Mesothelial cell of epicardium (in vitro differentiated cells): ENCODE data around the gene GRB10. TPM values are rescaled to one million over a fixed set of nuclear protein-coding genes. Genes with fewer than 3 reads are reported as not detected.

Experiments
- DNase-seq, 2 experiments: peaks; one replicate each; pipeline ENCODE4 v3.0.0; 2021; ENCODE audit warnings: low spot score in 2 of 2; ENCODE audit not compliant: unreplicated experiment in 2 of 2
- H3K27ac Mint-ChIP-seq: 2 replicates; pipeline ENCODE4 v1.8.0; 2021; ENCODE audit warnings: mixed read lengths
- H3K27me3 Mint-ChIP-seq: 2 replicates; pipeline ENCODE4 v1.8.0; 2021; ENCODE audit warnings: low read depth, mixed read lengths
- H3K36me3 Mint-ChIP-seq: 2 replicates; pipeline ENCODE4 v1.8.0; 2021; ENCODE audit warnings: mixed read lengths
- H3K4me1 Mint-ChIP-seq: 2 replicates; pipeline ENCODE4 v1.8.0; 2021; ENCODE audit warnings: mixed read lengths
- H3K4me3 Mint-ChIP-seq: 2 replicates; pipeline ENCODE4 v1.8.0; 2021; ENCODE audit warnings: mild to moderate bottlenecking, moderate library complexity, mixed read lengths
- H3K9me3 Mint-ChIP-seq: 2 replicates; pipeline ENCODE4 v1.8.0; 2021; ENCODE audit warnings: mixed read lengths
- CTCF ChIP-seq: fragments of 200-600 bp; sonication (generic); IDR thresholded peaks from one replicate; pipeline ENCODE4 v1.5.0; 2021; ENCODE audit warnings: antibody characterized with exemption; ENCODE audit not compliant: unreplicated experiment
- total RNA-seq: library from RNA; stranded (reverse); gene quantifications from 3 replicates; pipeline ENCODE4 v1.2.1, GENCODE V29; 2021

The GRB10 gene
- total RNA-seq, 1 donor from 2014 or later, result 59.2 TPM

GRCh38 chr7:50721661-50722259, 60.9 kb downstream of the GRB10 start:
- H3K36me3 Mint-ChIP-seq, result no peaks in the 10 kb centered on the region
- H3K27me3 Mint-ChIP-seq, result no peaks in the 10 kb centered on the region
- H3K9me3 Mint-ChIP-seq, result no peaks in the 10 kb centered on the region
- H3K4me3 Mint-ChIP-seq, result no peak overlapping the region
- no peak overlapping the region for H3K27ac Mint-ChIP-seq
- H3K4me1 Mint-ChIP-seq, result peaks cover 19% of the 10 kb centered on the region
- no peak for DNase-seq
- TF ChIP-seq CTCF, result no peak

GRCh38 chr7:50721160-50721559, 61.5 kb downstream of the GRB10 start:
- Mint-ChIP-seq H3K9me3 (no peaks in the 10 kb centered on the region), H3K27me3 (no peaks in the 10 kb centered on the region), H3K27ac (no peak overlapping the region), H3K4me1 (peaks cover 24% of the 10 kb centered on the region), H3K4me3 (no peak overlapping the region), H3K36me3 (no peaks in the 10 kb centered on the region)
- TF ChIP-seq CTCF, result no peak
- DNase-seq, result no peak

GRCh38 chr7:50720295-50720694, 62.4 kb downstream of the GRB10 start:
- Mint-ChIP-seq H3K4me1 (peaks cover 24% of the 10 kb centered on the region), H3K27me3 (no peaks in the 10 kb centered on the region), H3K36me3 (no peaks in the 10 kb centered on the region), H3K9me3 (no peaks in the 10 kb centered on the region), H3K4me3 (no peak overlapping the region), H3K27ac (no peak overlapping the region)
- DNase-seq, result no peak
- no peak for TF ChIP-seq CTCF

- Mint-ChIP-seq H3K4me1 (peaks cover 24% of the 10 kb centered on the region), H3K27me3 (no peaks in the 10 kb centered on the region), H3K36me3 (no peaks in the 10 kb centered on the region), H3K9me3 (no peaks in the 10 kb centered on the region), H3K4me3 (no peak overlapping the region), H3K27ac (peak overlapping the region; percentile 32)
- no peak for DNase-seq
- no peak for TF ChIP-seq CTCF
Measured at GRCh38 chr7:50718876-50719275, 63.8 kb downstream of the GRB10 start.

GRCh38 chr7:50718311-50718710, 64.4 kb downstream of the GRB10 start:
- H3K4me3 Mint-ChIP-seq, result no peak overlapping the region
- H3K4me1 Mint-ChIP-seq, result peaks cover 24% of the 10 kb centered on the region
- TF ChIP-seq CTCF, result no peak
- no peaks in the 10 kb centered on the region for H3K27me3 Mint-ChIP-seq
- DNase-seq, result no peak
- H3K9me3 Mint-ChIP-seq, result no peaks in the 10 kb centered on the region
- no peak overlapping the region for H3K27ac Mint-ChIP-seq
- no peaks in the 10 kb centered on the region for H3K36me3 Mint-ChIP-seq

GRCh38 chr7:50717181-50717580, 65.5 kb downstream of the GRB10 start:
- no peak for DNase-seq
- Mint-ChIP-seq H3K9me3 (no peaks in the 10 kb centered on the region), H3K4me1 (peaks cover 30% of the 10 kb centered on the region), H3K36me3 (no peaks in the 10 kb centered on the region), H3K4me3 (no peak overlapping the region), H3K27me3 (no peaks in the 10 kb centered on the region), H3K27ac (no peak overlapping the region)
- TF ChIP-seq CTCF, result no peak
